ENCODE measurements around the gene ECE2. TPM values are rescaled to one million over a fixed set of nuclear protein-coding genes. Genes with fewer than 3 reads are reported as not detected.
"Not testable (repeated sequence)": the region's sequence is repeated elsewhere in the genome, so short reads cannot be mapped to it uniquely, and the experiment has no call there.

ECE2 gene
- total RNA-seq, 1 donor from 2014 or later, result 0.81 TPM

- DNase-seq (ENCODE audit: low spot score), result no peak
Measured at GRCh38 chr3:184336547-184337398, 61.0 kb downstream of the ECE2 start.

GRCh38 chr3:184337399-184337714 lies 61.5 kb downstream of the ECE2 start, which contains the start of gene FAM131A:
TSS of gene FAM131A (plus strand) at chr3:184337600. CDS start at chr3:184337631, 31 bp downstream.
- DNase-seq (ENCODE audit: low spot score), result no peak

- DNase-seq (ENCODE audit: low spot score), result no peak
Measured at GRCh38 chr3:184337981-184338380, 62.2 kb downstream of the ECE2 start.

GRCh38 chr3:184338511-184338945 lies 62.7 kb downstream of the ECE2 start:
- DNase-seq (ENCODE audit: low spot score), result peak; percentile 83

- no peak for DNase-seq (ENCODE audit: low spot score)
Measured at GRCh38 chr3:184339001-184339400, 63.2 kb downstream of the ECE2 start.

GRCh38 chr3:184339451-184340135 lies 63.8 kb downstream of the ECE2 start:
- not testable (repeated sequence) for DNase-seq (ENCODE audit: low spot score)

GRCh38 chr3:184341925-184342324 lies 66.1 kb downstream of the ECE2 start:
- no peak for DNase-seq (ENCODE audit: low spot score)

Other genes starting within 250 kb of the ECE2 start
- gene HTR3D, start 244.3 kb upstream of the ECE2 start, total RNA-seq, result not detected
- gene HTR3C, start 223.0 kb upstream of the ECE2 start, total RNA-seq, result not detected
- gene HTR3E, start 179.0 kb upstream of the ECE2 start, total RNA-seq, result not detected
- gene EIF2B5, start 140.7 kb upstream of the ECE2 start, total RNA-seq, result 48.6 TPM
- gene DVL3, start 120.6 kb upstream of the ECE2 start, total RNA-seq, result 61.1 TPM
- gene AP2M1, start 101.2 kb upstream of the ECE2 start, total RNA-seq, result 243 TPM
- 77.6 TPM for gene ABCF3, start 89.8 kb upstream of the ECE2 start, total RNA-seq
- gene VWA5B2, start 46.4 kb upstream of the ECE2 start, total RNA-seq, result not detected
- 46.2 TPM for gene ALG3, start 27.1 kb upstream of the ECE2 start, total RNA-seq
- 3.1 TPM for gene EEF1AKMT4, start 26.4 kb upstream of the ECE2 start, total RNA-seq
- gene CAMK2N2, start 14.5 kb upstream of the ECE2 start, total RNA-seq, result not detected
- gene PSMD2, start 23.2 kb downstream of the ECE2 start, total RNA-seq, result 136 TPM
- 351 TPM for gene EIF4G1, start 38.6 kb downstream of the ECE2 start, total RNA-seq
- gene FAM131A, start 61.6 kb downstream of the ECE2 start, total RNA-seq, result 13.5 TPM
- gene CLCN2, start 85.6 kb downstream of the ECE2 start, total RNA-seq, result 11.7 TPM
- gene POLR2H, start 85.7 kb downstream of the ECE2 start, total RNA-seq, result 79.6 TPM
- gene THPO, start 102.2 kb downstream of the ECE2 start, total RNA-seq, result 0.89 TPM
- gene CHRD, start 104.0 kb downstream of the ECE2 start, total RNA-seq, result 16.8 TPM

Data from ureter (tissue), 1 donor.